Measurements from ENCODE around the gene UPF3A.
"Not testable (repeated sequence)": the region's sequence is repeated elsewhere in the genome, so short reads cannot be mapped to it uniquely, and the experiment has no call there.

Gene UPF3A

DNA sequence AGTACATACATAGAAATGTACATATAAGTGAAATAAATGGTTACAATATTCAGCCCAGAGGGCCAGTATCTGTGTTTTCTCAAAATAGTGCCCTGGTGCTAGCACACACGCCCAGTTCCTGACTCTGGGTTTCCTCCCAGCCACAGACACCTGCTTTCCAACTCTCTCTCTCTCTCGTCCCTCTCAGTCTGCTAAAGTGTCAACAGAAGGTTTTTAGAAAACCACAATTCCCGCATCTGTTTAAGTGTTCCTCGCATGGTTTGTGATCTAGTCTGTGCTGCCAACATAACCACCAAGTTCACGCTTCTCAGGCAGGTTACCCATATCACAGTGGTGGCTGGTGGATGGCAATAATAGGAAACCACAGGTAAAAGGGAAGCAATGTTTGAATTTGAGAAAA is 17.8 kb upstream of the UPF3A start:
- Histone ChIP-seq H3K4me1 (ENCODE audit: insufficient read depth, insufficient read length) (no peaks in the 10 kb centered on the region), H3K4me3 (ENCODE audit: insufficient read length, low read depth) (no peak overlapping the region), H3K9me3 (ENCODE audit: insufficient read depth, low read length) (no peaks in the 10 kb centered on the region; the same call in 1 of the 2 replicates), H3K9ac (ENCODE audit: insufficient read length, low read depth) (no peak overlapping the region), H3K27me3 (ENCODE audit: insufficient read depth, insufficient read length) (no peaks in the 10 kb centered on the region), H3K36me3 (ENCODE audit: insufficient read depth, insufficient read length, low read length) (peaks cover 90% of the 10 kb centered on the region)
- no peak for DNase-seq (ENCODE audit: low read depth, low spot score)
- TF ChIP-seq YY1 (IDR thresholded peaks at IDR 0.05; ENCODE audit: insufficient read depth, insufficient read length) (no peak), ZNF274 (IDR thresholded peaks at IDR 0.05; ENCODE audit: low read depth, low read length) (no peak), SUZ12 (IDR thresholded peaks at IDR 0.05; ENCODE audit: extremely low read depth, insufficient read depth, insufficient read length) (no peak)

DNA sequence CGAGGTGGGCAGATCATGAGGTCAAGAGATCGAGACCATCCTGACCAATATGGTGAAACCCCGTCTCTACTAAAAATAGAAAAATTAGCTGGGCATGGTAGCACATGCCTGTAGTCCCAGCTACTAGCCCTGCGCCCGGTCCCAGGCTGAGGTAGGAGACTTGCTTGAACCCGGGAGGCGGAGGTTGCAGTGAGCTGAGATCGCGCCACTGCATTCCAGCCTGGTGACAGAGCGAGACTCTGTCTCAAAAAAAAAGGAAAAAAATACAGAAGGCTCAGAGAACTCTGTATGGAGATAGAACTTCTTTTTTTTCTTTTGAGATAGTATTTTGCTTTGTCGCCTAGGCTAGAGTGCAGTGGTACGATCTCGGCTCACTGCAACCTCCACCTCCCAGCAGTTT is 17.1 kb upstream of the UPF3A start:
- H3K4me1 ChIP-seq (ENCODE audit: insufficient read depth, insufficient read length); H3K9ac ChIP-seq (ENCODE audit: insufficient read length, low read depth); H3K4me3 ChIP-seq (ENCODE audit: insufficient read length, low read depth); H3K9me3 ChIP-seq (ENCODE audit: insufficient read depth, low read length); DNase-seq (ENCODE audit: low read depth, low spot score); H3K27me3 ChIP-seq (ENCODE audit: insufficient read depth, insufficient read length): not testable (repeated sequence)
- peaks cover 90% of the 10 kb centered on the region for H3K36me3 ChIP-seq (ENCODE audit: insufficient read depth, insufficient read length, low read length)

DNA sequence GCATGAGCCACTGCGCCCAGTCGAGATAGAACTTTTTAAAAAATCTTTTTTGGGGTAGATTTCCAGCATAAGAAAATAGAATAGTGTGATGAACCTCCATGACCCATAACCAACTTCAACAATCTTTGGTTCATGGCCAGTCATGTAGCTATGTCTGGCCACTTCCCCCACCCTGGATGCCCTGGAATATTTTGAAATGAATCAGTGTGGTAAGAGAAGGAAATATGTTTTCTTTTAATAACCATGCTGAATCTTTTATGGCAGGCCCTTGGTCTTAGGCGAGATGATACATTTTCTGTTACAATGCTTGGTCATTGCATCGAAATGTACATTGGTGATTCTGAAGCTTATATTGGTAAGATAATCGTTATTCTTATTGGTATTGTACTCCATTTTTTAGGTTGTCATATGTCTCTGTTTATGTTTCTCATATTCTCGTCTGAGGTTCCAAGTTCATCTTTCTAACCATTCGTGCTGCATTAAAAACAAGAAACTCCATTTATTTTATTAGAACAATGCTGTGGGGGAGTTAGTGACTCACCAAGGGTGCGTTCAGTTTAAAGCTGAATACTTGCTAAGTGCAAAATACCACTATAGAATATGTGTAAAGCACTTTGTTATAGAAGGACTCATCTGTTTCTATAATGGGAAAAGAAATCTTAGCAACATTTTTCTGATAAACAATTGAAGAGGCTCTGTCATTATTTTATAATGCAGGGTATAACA is 16.4 kb upstream of the UPF3A start:
- Histone ChIP-seq H3K4me3 (ENCODE audit: insufficient read length, low read depth) (no peak overlapping the region), H3K9ac (ENCODE audit: insufficient read length, low read depth) (no peak overlapping the region), H3K27me3 (ENCODE audit: insufficient read depth, insufficient read length) (no peaks in the 10 kb centered on the region), H3K4me1 (ENCODE audit: insufficient read depth, insufficient read length) (no peaks in the 10 kb centered on the region), H3K9me3 (ENCODE audit: insufficient read depth, low read length) (no peaks in the 10 kb centered on the region; the same call in 1 of the 2 replicates), H3K36me3 (ENCODE audit: insufficient read depth, insufficient read length, low read length) (peaks cover 88% of the 10 kb centered on the region)
- no peak for DNase-seq (ENCODE audit: low read depth, low spot score)
- TF ChIP-seq SUZ12 (IDR thresholded peaks at IDR 0.05; ENCODE audit: extremely low read depth, insufficient read depth, insufficient read length) (no peak), YY1 (IDR thresholded peaks at IDR 0.05; ENCODE audit: insufficient read depth, insufficient read length) (no peak), ZNF274 (IDR thresholded peaks at IDR 0.05; ENCODE audit: low read depth, low read length) (no peak)

GRCh38 chr13:114266241-114266640 is 15.2 kb upstream of the UPF3A start:
- Histone ChIP-seq H3K4me1 (ENCODE audit: insufficient read depth, insufficient read length) (no peaks in the 10 kb centered on the region), H3K27me3 (ENCODE audit: insufficient read depth, insufficient read length) (no peaks in the 10 kb centered on the region), H3K4me3 (ENCODE audit: insufficient read length, low read depth) (no peak overlapping the region), H3K36me3 (ENCODE audit: insufficient read depth, insufficient read length, low read length) (peaks cover 86% of the 10 kb centered on the region), H3K9ac (ENCODE audit: insufficient read length, low read depth) (no peak overlapping the region), H3K9me3 (ENCODE audit: insufficient read depth, low read length) (no peaks in the 10 kb centered on the region; the same call in 1 of the 2 replicates)
- no peak for DNase-seq (ENCODE audit: low read depth, low spot score)
- TF ChIP-seq ZNF274 (IDR thresholded peaks at IDR 0.05; ENCODE audit: low read depth, low read length) (no peak), YY1 (IDR thresholded peaks at IDR 0.05; ENCODE audit: insufficient read depth, insufficient read length) (no peak), SUZ12 (IDR thresholded peaks at IDR 0.05; ENCODE audit: extremely low read depth, insufficient read depth, insufficient read length) (no peak)

DNA sequence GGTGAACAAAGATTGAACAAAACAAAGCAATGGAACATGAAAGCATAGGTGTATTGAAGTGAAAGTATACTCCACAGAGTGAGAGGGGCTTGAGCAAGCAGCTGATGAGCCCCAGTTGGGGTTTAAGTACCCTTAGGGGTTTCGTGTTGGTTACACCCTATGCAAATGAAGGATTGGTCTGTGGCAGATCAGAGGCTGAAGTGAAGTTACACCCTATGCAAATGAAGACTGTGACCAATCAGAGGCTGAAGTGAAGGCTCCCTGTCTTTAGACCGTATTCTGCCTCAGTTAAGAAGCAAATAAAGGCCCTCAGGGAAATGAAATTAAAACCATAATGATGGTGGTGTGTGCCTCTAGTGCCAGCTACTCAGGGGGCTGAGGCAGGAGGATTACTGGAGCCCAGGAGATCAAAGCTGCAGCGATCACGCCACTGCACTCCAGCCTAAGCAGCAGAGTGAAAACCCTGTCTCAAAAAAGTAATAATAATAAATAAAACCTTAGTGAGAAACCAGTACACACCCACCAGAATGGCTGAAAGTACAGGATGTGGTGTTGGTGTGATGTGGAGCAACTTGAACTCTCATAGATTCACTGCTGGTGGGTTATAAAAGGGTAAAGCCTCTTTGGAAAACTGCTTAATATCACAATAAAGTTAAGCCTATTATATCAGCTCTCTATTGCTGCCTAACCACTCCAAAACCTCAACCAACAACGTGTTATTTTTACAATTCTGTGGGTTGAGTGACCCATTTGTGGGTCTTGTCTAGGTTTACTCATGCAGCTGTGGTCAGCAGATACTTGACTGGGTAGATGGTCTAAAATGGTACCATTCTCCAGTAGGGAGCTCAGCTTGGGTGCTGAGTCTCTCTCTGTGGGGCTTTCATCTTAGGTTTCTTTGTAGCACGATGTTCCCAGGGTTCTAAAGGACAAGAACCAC is 12.8 kb upstream of the UPF3A start:
- Histone ChIP-seq H3K27me3 (ENCODE audit: insufficient read depth, insufficient read length) (no peaks in the 10 kb centered on the region), H3K9me3 (ENCODE audit: insufficient read depth, low read length) (no peaks in the 10 kb centered on the region; the same call in 1 of the 2 replicates), H3K4me1 (ENCODE audit: insufficient read depth, insufficient read length) (no peaks in the 10 kb centered on the region), H3K4me3 (ENCODE audit: insufficient read length, low read depth) (no peak overlapping the region), H3K36me3 (ENCODE audit: insufficient read depth, insufficient read length, low read length) (peaks cover 79% of the 10 kb centered on the region), H3K9ac (ENCODE audit: insufficient read length, low read depth) (no peak overlapping the region)
- no peak for TF ChIP-seq SUZ12 (IDR thresholded peaks at IDR 0.05; ENCODE audit: extremely low read depth, insufficient read depth, insufficient read length)
- DNase-seq (ENCODE audit: low read depth, low spot score) = no peak

DNA sequence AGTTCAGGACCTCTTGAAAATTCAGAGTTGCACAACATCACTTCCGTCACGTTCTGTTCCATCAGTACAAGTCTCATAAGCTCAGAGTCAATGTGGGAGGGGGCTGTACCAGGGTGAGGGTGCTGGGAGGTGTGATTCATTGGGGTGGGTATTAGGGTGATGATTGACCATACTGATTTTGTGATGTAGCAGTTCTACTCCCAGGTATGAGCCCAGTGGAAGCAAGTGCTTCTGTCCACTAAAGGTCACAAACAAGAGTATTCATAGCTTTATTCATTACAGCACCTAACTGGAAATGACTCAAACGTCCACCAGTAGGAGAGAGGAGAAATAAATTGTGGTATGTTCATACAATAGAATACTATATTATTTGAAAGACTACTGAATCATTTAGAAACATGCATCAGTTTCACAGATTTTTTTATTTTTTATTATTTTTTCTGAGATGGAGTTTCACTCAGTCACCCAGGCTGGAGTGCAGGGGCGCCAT is 12.1 kb upstream of the UPF3A start:
- H3K4me1 ChIP-seq (ENCODE audit: insufficient read depth, insufficient read length) = no peaks in the 10 kb centered on the region
- peaks cover 80% of the 10 kb centered on the region for H3K36me3 ChIP-seq (ENCODE audit: insufficient read depth, insufficient read length, low read length)
- no peak for TF ChIP-seq ZNF274 (IDR thresholded peaks at IDR 0.05; ENCODE audit: low read depth, low read length)
- no peak for TF ChIP-seq SUZ12 (IDR thresholded peaks at IDR 0.05; ENCODE audit: extremely low read depth, insufficient read depth, insufficient read length)
- TF ChIP-seq YY1 (IDR thresholded peaks at IDR 0.05; ENCODE audit: insufficient read depth, insufficient read length) = no peak
- H3K9me3 ChIP-seq (ENCODE audit: insufficient read depth, low read length) = no peaks in the 10 kb centered on the region; the same call in 1 of the 2 replicates
- H3K27me3 ChIP-seq (ENCODE audit: insufficient read depth, insufficient read length) = no peaks in the 10 kb centered on the region
- no peak overlapping the region for H3K4me3 ChIP-seq (ENCODE audit: insufficient read length, low read depth)
- DNase-seq (ENCODE audit: low read depth, low spot score) = no peak
- H3K9ac ChIP-seq (ENCODE audit: insufficient read length, low read depth) = no peak overlapping the region

DNA sequence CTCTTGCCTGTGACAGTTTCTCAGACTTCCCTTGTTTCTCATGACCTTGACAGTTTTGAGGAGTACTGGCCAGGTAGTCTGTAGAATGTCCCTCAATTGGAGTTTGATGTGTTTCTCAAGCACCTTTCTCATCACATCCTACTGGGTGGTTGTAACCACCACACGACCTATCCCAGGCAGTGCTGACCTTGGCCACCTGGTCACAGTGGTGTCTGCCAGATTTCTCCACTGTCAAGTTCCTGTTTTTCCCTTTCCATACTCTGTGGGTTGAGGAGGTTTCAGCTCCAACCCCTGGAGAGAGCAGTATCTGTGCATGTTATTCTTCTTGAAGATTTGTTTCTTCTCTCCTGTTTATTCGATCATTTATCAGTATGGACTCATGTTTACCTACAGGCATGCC is 8.4 kb upstream of the UPF3A start:
- peaks cover 79% of the 10 kb centered on the region for H3K36me3 ChIP-seq (ENCODE audit: insufficient read depth, insufficient read length, low read length)
- DNase-seq (ENCODE audit: low read depth, low spot score) = no peak
- TF ChIP-seq YY1 (IDR thresholded peaks at IDR 0.05; ENCODE audit: insufficient read depth, insufficient read length) = no peak
- no peak for TF ChIP-seq ZNF274 (IDR thresholded peaks at IDR 0.05; ENCODE audit: low read depth, low read length)
- no peak for TF ChIP-seq SUZ12 (IDR thresholded peaks at IDR 0.05; ENCODE audit: extremely low read depth, insufficient read depth, insufficient read length)

More for the DNA sequence above, 8.4 kb upstream of the UPF3A start:
- no peaks in the 10 kb centered on the region for H3K4me1 ChIP-seq (ENCODE audit: insufficient read depth, insufficient read length)
- H3K9me3 ChIP-seq (ENCODE audit: insufficient read depth, low read length) = no peaks in the 10 kb centered on the region; the same call in 1 of the 2 replicates
- H3K27me3 ChIP-seq (ENCODE audit: insufficient read depth, insufficient read length) = no peaks in the 10 kb centered on the region
- no peak overlapping the region for H3K9ac ChIP-seq (ENCODE audit: insufficient read length, low read depth)
- H3K4me3 ChIP-seq (ENCODE audit: insufficient read length, low read depth) = no peak overlapping the region

Measured in NT2/D1 (cell line).